GM18526 (cell line): ENCODE measurements around the gene ACTN4.

ENCODE experiments used
- POLR2A ChIP-seq: IDR thresholded peaks from 3 replicates; pipeline ENCODE4 v1.6.1; 2011; ENCODE audit not compliant: insufficient read length; ENCODE audit errors: extremely low read depth

Gene ACTN4

DNA sequence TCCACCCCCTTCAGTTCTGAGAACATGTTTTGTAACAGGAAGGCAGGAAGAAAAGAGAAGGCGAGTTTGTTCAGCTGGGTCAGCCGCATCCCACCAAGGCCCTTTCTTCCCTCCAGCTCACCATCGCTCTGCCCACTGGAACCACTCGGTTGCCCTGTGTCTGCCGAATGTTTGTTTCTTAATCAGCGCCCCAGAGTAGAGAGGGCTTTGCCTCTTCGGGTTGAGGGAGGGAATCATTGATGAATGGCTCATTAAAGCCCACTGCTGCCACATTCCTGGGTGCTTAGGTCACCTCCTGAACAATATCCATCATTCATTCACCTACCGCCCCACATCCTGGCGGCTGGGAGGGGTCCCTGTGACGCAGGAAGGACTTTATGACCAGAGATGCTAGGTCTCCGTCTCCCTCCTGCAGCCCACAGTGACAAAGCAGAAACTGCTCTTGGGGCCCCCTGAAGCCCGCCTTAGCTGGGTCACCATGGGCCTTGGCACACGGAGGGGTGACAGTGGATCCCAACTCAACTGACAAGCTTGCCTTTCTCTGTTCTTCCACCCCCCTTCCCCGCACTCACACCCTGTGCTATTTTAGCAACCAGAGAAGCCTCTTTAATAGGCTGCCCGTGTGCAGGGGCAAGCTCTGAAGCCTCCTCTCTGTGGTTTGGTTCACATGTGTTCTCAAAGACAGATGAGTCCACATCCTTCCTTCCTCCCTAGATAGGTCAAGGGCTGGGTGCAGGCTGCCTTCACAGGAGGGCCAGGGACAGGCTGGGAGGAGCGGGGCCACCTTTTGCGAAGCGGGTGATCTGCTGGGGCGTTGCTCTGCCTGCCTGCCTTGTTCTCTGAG is 46.2 kb downstream of the ACTN4 start:
- no peak for TF ChIP-seq POLR2A

DNA sequence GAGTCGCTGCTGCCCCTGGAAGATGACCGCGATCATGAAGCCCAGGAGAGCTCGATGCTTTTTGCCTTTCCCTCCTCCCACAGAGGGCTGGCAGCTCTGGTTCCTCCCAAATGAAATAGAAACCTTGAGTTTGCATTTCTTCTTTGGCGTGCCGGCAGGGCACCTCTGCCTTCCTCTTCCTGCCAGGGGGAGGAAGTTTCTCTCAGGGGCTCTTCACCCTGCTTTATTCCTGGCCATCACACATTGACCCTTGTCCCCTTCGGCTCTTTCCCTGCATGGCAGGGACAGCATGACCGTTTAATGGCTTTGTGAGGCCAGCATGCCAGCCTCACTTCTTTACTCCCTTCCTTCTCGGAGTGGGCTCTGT is 47.9 kb downstream of the ACTN4 start:
- no peak for TF ChIP-seq POLR2A

DNA sequence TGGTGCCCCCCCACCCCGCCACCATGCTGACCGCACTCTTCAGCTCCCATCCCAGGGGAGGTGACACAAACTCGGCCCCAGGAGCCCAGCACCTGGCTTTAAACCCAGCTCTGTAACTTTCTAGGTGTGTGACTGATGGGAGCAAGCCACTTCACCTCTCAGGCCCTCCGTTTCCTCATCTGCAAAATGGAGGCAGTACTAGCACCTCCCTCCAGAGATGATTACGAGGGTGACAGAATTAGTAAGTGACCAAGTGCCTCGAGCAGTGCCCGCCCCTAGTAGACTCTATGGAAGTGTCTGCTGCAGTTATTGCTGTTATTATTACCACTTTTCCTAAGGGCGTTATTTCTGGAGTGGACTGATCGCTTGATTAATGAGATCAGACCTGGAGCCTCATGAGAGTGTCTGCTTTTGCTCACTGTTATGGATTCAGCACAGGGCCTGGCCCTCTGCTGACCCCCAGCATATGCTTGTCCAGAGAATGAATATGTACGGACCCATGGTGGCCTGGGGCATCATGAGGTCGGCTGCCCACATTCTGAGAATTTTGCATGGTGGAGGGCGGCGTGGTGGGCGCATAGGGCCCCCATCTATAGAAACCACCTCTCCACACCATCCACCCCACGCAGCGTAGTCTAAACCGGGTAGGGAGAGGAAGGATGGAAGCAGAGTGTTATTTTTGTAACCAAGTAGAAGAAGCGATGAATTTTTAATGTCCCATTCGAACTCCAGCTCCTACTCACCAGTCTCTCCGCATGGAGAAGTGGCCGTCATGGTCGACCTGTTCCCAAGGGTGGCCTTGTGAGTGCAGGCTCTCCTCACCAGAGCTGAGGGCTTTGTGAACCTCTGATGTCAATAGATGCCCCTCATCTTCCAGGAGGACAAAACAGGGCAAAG is 48.6 kb downstream of the ACTN4 start:
- no peak for TF ChIP-seq POLR2A

DNA sequence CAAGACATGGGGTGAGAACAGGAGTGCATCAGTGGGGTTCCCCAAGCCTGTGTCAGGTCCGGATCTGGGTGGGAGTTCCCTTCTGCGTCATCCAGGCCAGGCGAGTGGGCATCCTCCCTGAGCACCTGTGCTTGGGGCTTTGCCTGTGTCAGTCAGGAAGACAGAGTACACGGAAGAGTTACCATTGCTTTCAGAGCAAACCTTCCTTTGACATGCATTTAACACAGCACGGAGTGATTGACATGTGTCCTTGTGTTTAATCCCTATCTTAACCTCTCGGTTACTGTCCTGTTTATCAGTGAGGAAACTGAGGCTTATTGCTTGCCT is 49.2 kb downstream of the ACTN4 start:
- no peak for TF ChIP-seq POLR2A

DNA sequence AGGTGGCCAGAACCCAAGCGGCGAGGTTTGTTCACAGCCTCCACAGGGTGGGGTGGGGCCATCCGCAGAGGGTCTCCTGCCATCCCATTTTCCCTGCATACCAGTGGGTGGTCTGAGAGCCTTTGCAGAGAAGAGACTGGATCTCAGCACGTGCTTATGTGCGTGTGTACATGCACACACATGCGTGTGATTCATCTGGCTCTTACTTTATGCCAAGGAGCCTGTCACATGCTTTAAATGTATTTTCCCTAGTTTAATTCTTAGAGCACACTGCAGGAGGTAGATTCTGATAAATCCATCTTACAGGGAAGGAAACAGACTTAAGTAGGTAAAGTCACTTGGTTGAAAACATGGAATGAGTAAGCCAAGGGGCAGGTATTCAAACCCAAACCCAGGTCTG is 49.7 kb downstream of the ACTN4 start:
- TF ChIP-seq POLR2A = no peak

DNA sequence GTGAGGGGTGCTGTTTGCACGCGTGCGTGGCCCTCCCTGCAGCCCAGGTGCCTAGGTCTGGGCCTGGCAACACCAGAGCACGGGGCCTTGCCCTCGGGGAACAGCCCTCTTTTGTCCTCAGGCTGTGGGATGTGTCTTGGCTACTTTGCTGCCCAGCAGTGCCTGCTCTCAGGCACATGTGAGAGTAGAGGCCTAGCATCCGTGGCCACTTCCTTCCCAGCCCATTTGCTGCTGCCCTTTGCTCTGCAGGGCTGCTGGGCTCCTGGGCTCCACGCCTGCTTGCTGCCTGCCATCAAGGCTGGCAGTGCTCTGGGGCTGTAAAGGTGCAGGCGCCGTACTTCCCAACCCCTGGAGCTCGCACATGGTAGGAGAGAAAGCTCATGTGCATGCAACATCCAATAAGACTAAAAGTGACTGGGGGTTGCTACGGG is 50.2 kb downstream of the ACTN4 start:
- TF ChIP-seq POLR2A = no peak

DNA sequence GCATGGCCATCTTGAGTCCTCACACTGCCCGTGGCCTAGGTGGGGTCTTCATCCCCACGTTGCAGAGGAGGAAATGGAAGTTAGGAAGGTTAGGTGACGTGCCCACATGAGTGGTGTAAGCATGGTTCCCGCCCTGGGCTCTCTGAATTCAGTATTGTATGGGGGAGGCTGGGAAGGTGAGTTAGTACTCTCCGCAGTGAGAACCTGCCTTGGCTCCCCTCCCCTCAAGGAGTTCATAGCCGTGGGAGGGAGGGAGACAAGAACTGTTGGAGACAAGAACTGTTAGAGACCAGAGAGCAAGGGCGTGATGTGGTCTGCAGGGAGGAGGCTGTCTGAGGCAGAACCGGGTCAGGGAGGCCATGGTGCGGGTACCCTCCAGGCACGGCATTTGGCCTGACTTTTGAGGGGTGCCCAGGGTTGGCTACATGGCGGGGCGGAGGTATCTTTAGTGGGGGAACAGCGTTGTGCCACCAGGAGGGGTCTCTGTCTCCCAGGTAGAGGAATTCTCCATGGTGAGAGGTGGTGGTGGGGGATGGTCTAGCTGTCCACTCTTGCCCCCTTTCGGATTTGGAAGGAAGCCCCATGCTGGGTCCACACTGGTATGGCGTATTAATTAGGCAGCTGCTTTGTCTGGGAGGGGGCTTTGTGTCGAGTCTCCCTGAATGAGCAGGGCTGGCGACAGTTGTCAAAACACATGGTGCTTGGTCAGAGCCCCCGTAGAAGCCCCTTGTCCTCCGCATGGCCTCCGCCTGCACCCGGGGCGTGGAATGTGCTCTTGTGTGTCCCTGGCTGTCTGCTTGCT is 51.0 kb downstream of the ACTN4 start:
- no peak for TF ChIP-seq POLR2A

DNA sequence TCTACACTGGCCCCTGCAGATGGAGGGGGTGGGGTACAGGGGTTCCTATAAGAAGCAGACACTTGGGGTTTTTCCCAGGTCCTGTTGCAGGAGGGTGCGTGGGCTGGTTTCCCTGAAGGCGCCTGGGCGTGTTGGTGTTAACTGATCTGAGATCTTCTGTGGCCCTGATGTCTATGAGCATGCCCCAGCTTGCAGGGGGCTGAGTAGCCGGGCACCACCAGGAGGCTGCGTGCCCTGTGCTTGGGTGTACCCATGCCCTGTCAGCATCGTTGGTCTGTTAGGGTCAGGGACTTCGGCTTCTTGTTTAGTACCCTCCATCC is 51.5 kb downstream of the ACTN4 start:
- no peak for TF ChIP-seq POLR2A

DNA sequence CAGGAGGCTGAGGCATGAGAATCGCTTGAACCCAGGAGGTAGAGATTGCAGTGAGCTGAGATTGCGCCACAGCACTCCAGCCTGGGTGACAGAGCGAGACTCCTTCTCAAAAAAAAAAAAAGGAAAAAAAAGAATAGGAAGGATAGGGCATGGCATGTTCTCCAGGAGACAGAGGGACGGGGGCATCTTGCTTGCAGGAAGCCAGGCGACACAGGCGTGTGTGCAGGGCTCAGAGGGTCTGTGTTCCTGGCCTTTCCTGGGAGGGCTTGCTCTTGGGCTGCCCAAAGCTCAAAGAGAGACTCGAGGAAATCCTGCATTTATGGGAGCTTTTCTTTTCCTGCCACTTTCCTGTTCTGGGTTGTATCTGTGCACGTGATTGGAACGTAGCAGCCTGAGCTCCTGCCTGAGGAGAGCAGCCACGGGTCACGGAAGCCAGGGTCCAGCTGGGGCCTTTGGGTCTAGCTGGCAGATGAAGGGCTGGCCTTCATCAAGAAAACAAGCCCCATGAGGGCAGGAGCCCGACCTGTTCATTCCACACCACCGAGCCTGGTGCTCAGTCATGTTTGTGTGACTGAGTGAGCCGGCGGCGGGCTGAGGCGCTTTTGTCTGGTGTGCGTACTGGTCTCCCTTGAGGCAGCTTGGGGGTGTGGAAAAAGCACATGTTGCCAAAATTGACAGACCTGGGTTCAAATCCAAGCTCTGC is 52.3 kb downstream of the ACTN4 start:
- TF ChIP-seq POLR2A = no peak

DNA sequence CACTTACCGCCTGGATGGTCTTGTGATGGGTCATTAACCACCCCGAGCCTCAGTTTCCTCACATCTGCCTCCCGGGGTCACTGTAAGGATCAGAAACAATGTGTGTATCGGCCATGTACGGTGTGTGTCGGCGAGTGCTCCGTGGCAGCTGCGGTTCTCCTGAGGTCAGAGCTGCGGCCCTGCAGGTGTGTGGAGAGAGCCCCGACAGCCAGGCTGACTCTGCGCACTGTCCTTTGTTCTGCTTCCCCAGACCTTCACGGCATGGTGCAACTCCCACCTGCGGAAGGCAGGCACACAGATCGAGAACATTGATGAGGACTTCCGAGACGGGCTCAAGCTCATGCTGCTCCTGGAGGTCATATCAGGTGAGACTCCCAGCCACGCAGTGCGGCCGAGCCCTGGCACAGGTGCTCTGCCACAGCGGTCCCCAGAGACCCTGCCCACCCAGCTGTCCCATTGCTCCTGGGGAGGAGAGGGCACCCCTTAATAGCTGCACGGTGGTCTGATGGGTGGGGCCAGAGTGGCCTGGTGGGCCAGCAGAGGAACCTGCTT is 53.0 kb downstream of the ACTN4 start:
- no peak for TF ChIP-seq POLR2A

DNA sequence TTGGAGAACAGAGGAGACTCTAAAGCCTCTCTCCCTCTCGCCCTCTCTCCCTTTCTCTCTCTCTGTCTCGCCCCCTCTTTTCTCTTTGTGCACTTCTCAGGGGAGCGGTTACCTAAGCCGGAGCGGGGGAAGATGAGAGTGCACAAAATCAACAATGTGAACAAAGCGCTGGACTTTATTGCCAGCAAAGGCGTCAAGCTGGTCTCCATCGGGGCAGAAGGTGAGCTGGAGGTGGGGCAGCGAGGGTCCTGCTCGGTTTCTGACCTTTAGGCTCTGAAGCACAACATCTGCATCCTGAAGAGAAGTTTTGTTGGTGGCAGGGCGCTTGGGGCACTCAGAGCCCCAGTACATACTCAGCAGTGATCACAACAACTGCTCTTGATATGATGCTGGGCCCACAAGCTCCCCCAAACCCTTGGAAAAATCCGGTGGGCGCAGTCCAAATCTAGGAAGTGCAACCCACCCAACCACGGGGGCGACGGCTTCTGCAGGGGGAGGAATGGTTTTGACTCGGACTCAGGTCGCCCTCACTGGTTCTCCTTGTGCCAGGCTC is 53.5 kb downstream of the ACTN4 start:
- no peak for TF ChIP-seq POLR2A

DNA sequence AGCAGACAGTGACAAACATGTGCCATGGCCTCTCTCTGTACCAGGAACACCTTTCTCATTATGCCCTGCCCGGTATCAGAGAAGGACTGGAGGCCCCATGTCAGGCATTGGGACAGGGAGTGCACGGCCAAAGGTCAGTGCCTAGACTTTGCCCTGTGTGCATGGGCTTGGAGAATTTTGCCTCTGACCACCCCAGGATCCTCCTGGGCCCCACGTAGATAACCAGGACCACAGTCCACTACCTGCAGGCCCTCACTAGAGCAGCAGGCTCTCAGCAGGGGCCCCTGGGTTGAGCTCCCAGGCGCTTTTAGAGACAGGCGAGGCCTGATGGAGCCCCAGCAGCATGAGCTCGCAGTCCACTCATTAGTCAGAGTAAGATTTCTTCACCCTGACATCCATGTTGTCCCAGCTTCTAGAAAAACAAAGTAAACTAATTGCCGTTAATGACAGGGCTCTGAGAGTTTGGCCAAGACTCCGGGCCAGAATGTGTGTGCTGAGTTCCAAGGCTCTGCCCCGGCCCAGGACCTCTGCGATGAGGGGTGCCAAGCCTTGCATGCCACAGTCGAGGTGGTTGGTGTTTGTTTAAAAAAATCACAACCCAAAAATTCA is 54.1 kb downstream of the ACTN4 start:
- no peak for TF ChIP-seq POLR2A

DNA sequence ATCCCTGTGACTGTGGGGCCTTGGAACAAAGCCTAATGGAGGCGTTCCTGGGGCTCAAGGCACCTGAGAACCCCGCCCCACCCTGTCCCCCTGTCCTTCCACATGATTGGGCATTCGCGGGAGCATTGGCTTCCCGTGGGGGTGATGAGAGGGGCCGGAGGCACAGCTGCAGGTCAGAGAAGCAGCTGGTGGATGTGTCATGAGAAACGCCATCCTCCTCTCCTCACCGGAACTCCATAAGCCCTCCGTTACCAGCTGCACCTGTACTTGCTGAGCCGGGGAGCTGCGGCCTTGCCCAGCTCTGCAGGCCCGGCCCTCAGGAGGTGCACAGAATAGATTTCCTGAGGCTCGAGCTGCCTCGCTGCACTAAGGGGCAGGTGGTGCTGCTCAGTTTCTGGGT is 54.8 kb downstream of the ACTN4 start:
- no peak for TF ChIP-seq POLR2A

DNA sequence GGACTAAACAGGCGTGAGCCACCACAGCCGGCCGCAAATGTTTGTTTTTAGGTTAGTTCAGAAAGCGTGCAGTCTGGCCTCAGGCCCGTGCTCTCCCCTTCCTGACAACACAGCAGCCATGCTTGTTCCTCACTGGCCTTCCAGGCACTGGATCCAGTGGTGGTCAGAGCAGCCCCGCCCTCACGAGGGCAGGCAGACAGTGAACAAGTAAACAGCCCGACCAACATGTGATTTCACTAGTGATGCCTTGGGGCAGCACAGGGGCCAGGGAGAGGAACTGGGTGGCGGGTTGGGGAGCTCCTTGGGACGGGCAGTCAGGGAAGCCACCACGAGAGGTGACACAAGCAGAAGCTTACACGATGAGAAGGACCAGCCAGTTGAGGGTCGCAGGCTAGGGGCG is 56.1 kb downstream of the ACTN4 start:
- TF ChIP-seq POLR2A = no peak
